Upper lobe of left lung (tissue), 4 donors: ENCODE results near the gene BOD1.

Experiments
- CTCF ChIP-seq, 6 experiments: fragments of 450-650 bp in 4 of 6; fragments of 200-600 bp in 2 of 6; sonication (generic) in 2 of 6; IDR thresholded peaks; one replicate each; pipeline ENCODE4 v1.5.1; 2016 to 2019; ENCODE audit warnings: antibody characterized with exemption in 6 of 6
- EP300 ChIP-seq, 4 donors: sonication (generic); formaldehyde crosslinking; IDR thresholded peaks; one replicate each; pipeline ENCODE4 v1.5.1; 2017; ENCODE audit warnings: antibody characterized with exemption in 4 of 4, control low read depth in 2 of 4
- POLR2A ChIP-seq, 4 donors: fragments of 450-650 bp; IDR thresholded peaks; one replicate each; pipeline ENCODE4 v1.5.1; 2016 to 2017; ENCODE audit warnings: antibody characterized with exemption in 4 of 4, mild to moderate bottlenecking in 2 of 4
- POLR2AphosphoS5 ChIP-seq, 2 donors: sonication (generic); formaldehyde crosslinking; IDR thresholded peaks; one replicate each; pipeline ENCODE4 v1.5.1; 2017; ENCODE audit warnings: antibody characterized with exemption in 2 of 2

GRCh38 chr5:173591056-173591514 lies 25.4 kb downstream of the BOD1 start:
- TF ChIP-seq CTCF (IDR thresholded peaks at IDR 0.05) (no peak), POLR2AphosphoS5 (IDR thresholded peaks at IDR 0.05) (no peak), POLR2A (IDR thresholded peaks at IDR 0.05) (no peak), EP300 (IDR thresholded peaks at IDR 0.05) (no peak)
